Amniotic epithelial cell (primary cell): ENCODE results near the gene FHAD1.

Experiments used
- DNase-seq: peaks from one replicate; pipeline ENCODE4 v3.0.0-alpha.2; 2010; ENCODE audit warnings: low read depth

The FHAD1 gene

DNA sequence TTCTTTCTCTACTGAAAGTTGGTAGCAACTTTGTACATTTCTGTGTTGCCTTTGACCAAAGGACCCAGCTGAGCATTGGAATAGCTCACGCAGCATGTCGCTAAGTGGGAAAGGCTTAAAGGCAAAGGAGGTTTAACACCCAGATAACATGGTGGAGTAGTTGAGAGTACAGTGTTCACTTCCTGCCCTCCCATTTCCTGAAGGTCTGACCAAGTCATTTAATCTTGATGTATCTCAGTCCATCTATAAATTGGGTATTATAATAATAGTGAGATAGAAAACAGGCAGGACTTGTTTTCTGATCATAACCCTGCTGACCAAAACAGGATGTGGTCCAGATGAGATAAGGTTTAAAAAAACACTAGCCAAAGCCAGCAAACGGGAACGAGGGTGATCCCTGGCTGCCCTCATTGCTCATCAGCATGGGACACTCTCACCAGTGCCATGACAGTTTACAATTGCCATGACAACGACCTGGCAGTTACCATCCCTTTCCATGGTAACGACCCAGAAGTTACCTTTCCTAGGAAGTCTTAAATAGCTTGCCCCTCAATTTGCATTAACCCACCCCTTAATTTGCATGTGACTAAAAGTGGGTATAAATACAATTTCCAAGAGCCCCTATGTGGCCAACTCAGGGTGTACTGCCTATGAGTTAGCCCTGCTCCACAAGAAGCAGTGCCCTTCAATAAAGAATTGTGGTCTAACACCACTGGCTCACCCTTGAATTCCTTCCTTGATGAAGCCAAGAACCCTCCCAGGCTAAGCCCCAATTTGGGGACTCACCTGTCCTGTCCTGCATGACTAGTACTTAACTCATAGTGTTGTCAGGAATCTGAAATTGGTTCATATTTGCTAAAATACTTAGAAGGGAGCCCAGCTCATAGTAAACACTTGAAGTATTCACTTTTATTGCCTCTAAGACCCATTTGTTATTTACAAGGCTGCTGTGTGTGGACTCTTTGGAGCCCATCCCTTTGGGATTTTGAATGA, 28.4 kb upstream of the FHAD1 start:
- peak; percentile 79 for DNase-seq

DNA sequence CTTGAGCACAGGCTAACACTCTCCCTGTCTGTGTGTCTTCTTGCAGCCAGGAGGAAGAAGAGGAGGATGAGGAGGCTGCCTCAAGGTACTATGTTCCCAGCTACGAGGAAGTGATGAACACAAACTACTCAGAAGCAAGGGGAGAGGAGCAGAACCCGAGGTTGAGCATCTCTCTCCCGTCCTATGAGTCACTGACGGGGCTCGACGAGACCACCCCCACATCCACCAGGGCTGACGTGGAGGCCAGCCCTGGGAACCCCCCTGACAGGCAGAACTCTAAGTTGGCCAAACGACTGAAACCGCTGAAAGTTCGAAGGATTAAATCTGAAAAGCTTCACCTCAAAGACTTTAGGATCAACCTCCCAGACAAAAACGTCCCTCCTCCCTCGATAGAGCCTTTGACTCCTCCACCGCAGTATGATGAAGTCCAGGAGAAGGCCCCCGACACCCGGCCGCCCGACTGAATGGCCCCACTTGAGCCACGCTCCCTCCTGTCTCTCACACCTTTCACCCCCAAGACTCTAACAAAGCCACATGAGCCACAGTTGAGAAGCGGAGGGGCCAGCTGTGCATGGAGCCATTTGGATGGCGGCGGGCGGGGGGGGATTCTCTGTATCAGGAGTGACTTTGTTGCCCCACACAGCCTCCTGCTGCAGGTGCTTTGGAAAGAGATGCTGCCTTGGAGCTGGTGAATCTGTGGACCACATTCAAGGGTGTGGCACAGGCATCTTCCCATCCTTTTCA, 27.6 kb upstream of the FHAD1 start:
- DNase-seq = no peak

DNA sequence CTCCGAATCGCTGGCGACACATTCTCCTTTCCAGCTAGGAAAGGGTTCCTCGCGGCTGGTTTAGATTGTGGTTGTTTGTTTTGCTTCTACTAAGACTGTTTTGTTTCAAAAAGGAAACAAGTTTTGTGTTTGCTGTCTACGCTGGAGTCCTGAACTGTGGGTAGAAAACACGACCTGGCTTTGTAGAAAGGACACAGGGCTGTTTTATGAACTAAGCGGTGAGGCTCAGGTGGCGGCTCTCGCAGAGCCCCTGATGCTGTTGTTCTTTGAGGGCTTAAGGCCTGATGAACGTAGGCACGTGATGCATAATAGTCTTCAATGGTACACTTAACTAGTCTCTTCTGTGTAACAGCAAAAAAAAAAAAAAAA, 27.0 kb upstream of the FHAD1 start:
- DNase-seq = no peak

DNA sequence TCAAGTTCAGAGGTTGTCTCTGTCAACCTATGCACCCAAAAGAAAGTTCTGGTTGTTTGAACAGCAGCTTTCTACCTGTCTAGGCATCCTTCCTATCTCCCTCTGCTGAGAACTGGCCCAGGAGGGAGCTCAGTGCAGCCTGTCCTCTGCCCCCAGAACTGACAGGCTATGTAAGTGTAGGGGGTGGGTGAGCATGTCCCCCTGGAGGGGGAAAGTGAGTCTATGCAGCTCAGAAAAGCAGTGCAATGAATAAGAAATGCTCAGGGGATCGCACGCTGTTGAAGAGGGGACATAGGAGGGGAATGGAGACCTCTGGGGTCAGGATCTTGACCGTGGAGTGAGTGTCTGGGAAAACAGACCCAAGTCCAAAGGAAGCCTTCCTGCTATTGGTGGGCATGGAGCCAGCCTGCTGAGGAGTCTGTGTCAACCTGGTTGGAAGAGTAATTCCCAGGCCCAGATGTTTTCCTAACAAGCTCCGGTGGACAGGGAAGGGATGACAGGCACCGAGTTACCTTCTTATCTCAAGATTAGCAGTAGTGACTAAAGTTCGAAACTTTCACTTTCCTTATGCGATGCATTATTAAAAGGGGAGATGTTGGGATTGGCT, 26.1 kb upstream of the FHAD1 start:
- DNase-seq = peak; percentile 57

DNA sequence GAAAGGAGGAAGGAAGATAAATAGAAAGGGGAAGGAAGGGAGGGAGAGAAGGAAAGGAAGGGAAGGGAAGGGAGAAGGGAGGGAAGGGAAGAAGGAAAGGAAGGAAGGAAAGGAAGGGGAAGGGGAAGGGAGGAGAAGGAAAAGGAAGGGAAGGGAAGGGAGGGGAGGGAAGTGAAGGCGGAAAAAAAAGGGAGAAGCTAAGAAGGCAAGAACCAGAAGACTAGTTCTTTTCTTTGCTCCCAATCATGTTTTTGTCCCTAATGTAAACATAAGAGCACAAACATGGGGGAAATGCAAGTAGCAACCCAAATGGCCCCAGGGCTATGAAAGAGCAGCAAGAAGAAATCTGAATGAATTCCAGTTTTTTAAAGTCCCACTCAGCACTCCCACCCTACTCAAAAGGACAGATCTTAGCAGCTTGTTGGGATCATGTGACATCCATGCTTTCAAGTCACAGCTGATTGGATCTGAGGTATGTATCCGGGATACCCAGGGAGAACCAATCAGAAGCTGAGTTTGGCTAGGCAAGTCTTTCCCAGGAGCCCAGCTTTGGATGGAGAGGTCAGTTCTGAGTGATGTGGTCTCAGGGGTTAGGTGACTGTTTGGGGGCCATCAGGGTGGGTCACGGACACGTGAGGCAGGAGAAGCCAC, 24.2 kb upstream of the FHAD1 start:
- no peak for DNase-seq

DNA sequence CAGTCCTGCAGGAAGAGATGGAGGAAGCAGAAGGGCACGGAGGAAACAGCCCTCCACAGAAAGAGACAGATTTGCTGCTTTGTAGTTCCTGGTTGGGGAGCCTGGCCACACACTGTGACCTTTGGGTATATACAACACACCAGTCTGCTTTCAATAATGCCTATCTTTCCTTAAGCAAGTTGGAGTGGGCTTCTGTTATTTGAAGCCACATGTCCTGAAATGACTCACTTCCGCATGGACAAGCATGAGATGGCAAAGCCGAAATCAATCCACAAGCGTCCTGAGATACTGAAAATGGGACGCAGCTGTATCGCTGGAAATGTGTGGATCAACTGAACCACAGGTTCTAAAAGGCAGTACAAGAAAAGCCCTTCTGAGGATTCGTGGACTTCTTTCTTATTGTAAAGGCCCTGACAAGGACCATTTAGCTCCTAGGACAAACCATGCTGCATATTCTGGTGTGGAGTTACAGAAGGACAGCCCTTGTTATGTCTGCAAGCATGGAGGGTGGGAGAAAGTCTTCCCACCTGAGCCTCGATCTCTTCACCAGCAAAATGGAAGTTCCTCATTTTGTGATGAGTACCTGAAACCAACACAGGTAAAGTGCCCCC, 22.7 kb upstream of the FHAD1 start:
- no peak for DNase-seq

DNA sequence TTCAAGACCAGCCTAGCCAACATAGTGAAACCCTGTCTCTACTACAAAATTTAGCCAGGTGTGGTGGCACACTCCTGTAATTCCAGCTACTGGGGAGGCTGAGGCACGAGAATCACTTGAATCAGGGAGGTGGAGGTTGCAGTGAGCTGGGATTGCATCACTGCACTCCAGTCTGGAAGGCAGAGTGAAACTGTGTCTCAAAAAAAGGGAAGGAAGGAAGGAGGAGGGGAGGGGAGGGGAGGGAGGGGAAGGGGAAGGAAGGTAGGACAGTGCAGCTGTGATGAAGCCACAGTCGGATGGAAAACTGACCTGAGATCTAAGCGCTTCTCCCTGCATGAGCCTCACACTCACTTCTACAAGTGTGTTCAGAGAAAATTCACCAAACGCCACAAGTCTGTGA, 22.0 kb upstream of the FHAD1 start:
- no peak for DNase-seq

DNA sequence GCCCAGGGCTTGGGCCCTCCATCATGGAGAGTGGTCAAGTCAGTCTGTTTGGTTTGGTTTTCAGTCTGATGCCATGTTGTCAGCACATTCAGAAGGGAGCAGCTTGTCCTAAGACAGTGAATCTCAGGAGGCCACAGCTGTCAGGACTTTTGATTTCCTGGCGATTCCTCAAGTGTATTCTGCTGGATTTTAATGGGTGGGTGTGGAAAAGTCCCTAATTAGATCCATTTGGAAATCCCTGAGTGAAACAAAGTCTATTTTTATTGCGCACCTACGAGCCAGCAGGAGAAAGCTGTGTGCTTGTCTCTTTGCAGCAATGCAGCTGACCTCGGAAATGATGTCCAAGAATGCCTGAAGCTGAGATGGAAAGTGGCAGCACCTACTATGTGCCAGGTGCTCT, 21.6 kb upstream of the FHAD1 start:
- no peak for DNase-seq

DNA sequence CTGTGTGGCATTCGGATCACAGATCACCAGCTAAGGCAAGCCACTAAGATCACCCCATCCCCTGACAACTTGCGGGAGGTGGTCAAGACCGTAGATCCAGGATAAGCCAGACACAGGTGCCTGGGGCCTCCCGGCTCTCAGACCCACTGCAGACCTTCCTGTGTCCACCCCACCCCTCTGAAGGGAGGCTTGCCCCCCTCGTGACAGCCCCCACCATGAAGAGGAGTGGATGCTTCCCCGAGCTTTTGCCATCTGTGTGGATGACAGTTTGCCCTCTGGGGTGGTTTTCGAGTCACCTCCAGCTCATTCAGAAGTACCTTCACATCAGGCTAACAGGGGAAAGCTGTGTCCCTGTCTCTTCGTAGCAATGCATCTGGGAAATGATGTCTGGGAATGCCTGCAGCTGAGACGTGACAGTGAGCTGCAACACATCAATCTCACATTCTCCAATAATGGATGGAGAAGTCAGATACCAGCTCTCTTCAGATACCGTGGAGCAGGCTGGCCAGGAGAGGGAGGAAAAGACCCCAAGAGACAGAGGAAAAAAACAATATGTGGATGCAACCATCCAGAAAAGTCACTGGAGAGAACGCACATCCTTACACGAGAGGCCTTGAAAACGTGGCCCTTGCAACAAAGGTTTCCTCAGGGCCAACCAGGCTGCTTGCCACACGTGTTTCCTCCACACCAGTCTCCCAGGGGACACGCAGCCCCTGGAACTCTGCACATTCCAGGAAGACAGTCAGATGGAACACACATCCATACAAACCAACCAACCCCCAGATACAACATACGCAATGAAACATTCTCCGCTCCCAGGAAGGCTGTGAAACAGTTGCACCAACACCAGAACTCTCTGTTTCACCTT, 20.4 kb upstream of the FHAD1 start:
- no peak for DNase-seq

DNA sequence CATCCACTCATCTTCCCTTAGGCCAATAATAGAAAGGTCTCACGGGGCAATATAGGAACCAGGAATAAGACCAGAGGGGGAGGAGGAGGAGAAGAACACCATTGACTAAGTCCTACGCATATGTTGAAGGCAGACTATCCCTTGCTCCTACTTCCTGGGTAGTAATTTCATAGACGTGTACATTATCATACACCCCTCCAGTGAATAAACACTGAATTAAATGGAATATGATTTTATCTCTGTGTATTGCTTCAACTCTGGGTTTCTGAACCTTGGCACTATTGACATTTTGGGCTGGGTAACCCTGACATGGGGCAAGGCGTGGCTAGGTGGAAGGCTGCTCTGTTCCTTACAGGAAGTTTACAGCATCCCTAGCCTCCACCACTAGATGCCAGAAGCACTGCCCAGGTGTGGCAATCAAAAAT, 17.3 kb upstream of the FHAD1 start:
- DNase-seq = no peak

DNA sequence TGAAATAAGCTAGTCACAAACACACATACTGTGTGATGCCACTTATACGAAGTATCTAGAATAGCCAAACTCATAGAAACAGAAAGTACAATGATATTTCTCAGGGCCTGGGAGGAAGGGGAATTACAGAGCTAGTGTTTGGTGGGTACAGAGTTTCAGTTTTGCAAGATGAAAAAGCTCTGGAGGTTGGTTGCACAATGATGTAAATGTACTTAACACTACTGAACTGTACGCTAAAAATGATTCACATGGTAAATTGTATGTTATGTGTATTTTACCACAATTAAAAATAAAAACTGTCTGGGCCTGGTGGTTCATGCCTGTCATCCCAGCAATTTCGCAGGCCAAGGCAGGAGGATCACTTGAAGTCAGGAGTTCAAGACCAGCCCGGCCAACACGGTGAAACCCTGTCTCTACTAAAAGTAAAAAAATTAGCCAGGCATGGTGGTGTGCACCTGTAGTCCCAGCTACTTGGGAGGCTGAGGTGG, 15.3 kb upstream of the FHAD1 start:
- DNase-seq = peak; percentile 36

DNA sequence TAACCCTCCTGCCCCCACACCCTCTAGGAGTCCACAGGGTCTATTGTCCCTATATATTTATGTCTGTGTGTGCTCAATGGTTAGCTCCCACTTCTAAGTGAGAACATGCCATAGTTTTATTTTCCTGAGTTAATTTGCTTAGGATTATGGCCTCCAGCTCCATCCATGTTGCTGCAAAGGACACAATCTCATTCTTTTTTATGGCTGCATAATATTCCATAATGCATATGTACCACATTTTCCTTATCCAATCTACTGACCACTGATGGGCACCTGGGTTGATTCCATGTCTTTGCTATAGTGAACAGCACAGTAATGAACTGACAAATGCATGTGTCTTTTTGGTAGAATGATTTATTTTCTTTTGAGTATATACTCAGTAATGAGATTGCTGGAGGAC, 13.3 kb upstream of the FHAD1 start:
- DNase-seq = no peak

DNA sequence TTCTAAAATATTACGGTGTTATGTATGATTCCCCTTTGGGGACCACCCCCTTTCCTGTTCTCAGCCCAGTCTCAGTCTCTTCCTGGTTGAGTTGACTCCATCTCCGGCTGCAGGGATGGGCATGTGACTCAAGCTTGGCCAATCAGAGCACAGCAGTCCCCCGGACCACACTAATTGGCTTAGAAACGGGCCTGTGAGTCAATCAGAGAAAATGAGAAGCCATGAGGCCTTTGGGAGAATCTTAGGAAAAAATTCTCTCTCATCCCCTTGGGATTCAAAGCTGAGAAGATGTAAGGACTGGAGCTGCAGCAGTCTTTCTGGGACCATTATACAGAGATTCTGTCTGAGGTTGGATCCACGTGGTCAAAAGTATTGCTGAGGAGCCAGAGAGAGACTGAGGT, 10.7 kb upstream of the FHAD1 start:
- no peak for DNase-seq

DNA sequence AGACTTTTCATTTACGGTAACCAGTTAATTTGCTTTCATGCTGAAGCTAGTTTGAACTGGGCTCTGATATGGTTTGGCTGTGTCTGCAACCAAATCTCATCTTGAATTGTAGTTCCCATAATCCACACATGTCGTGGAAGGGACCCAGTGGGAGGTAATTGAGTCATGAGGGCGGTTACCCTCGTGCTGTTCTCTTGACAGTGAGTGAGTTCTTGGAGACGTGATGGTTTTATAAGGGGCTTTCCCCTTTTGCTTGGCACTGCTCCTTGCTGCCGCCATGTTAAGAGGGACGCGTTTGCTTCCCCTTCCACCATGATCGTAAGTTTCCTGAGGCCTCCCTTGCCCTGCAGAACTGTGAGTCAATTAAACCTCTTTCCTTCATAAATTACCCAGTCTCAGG, 10.3 kb upstream of the FHAD1 start:
- no peak for DNase-seq

DNA sequence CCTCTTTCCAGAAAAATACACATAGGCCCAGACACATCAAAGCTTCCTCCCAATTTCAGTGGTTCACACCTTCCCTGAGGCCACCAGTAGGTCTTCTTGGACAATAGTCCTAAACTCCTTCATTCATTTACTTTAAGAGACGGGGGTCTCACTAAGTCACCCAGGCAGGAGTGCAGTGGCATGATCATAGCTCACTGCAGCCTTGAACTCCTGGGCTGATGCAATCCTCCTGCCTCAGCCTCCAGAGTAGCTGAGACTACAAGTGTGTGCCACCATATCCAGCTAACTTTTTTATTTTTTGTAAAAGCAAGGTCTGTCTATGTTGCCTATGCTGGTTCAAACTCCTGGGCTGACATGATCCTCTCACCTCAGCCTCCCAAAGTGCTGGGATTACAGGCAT, 8.2 kb upstream of the FHAD1 start:
- DNase-seq = no peak

DNA sequence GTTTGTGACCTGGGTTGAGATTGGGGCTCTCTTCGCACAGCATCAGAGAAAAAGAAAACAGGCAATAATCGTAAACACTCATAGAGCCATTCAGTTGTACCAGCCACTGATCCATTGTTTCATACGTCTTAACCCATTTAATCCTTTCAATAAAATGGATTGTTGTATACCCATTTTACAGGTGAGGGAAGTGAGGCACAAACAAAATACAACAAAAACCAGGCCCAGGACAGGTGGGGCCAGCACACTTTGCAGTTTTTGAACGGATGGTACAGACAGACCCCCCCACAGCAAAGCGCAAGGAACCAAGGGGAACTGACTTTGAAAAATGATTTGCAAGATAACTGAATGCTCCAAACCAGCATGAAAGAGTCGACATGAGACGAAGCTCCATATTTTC, 4.3 kb upstream of the FHAD1 start:
- no peak for DNase-seq

DNA sequence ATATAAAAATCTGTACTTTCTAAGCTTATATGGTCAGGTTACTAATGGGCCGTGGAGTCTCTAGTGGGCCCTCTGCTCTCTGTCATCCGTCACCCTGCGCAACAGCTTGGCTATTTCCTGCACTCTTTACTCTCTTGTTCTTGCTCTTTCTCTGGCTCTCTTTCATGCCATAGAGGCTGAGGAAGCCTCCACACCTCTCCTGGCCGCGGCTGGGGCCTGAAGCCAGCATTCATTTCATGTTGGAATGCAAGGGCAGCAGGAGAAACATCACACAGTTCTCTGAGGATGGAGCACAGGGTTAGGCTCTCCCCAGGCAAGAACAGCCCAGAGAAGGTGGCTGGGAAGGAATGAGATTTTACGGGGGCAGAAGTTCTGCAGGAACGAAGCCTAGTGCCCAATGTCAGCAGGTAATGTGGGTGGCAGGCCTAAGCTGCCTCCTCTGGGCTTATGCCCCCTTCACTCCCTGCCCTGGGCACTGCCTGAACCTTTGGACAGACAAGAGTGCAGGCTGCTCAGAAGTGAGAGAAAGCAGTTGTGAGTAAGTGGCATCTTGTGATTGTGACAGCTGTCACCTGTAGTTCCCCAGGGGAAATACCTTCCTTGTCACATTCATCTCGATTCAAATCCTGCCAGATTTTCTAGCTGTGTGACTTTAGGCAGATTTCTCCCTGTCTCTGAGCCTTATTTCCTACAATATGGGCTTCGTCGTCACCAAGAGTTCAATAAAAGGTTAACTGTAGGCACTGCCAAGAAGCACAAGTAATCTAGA, 3.6 kb upstream of the FHAD1 start:
- no peak for DNase-seq

DNA sequence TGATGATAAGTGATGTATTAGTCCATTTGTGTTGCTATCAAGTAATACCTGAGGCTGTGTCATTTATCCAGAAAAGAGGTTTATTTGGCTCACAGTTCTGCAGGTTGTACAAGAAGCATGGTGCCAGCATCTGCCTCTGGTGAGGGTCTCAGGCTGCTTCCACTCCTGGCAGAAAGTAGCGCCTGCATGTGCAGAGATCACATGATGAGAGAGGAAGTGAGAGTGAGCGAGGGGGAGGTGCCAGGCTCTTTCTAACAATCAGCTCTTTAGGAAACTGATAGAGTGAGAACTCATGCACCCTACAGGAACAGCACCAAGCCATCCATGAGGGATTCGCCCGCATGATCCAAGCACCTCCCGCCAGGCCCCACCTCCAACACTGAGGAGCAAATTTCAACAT, 2.2 kb upstream of the FHAD1 start:
- no peak for DNase-seq

DNA sequence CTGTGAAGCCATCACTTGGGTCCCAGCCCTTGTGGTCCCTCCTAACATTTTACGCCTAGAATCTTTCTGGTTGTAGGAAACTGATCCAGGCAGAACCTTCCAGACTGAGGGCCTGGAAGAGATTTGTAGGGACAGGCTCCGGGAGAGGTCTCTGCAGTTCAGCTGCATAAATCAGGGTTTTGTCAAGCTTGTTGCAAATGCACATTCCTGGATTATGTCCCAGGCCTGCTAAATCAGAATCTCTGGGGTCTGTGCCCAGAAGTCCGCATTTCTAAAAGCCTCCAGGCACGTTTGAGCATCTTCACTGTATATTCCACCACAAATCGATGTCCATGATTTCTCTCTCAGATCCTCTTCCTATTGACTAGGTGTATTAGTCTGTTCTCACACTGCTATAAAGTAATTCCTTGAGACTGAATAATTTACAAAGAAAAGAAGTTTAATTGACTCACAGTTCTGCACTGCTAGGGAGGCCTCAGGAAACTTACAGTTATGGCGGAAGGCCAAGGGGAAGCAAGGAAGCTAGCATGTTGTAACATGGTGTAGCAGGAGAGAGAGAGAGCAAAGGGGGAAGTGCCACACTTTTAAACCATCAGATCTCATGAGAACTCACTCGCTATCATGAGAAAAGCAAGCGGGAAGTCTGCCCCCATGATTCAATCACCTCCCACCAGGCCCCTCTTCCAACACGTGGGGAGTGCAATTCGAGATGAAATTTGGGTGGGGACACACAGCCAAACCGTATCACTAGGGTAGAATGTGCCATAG, 1.2 kb upstream of the FHAD1 start:
- peak; percentile 82 for DNase-seq
